Fibroblast of skin of back (primary cell): ENCODE measurements around the gene STRN. TPM values are rescaled to one million over a fixed set of nuclear protein-coding genes. Genes with fewer than 3 reads are reported as not detected.
A peak's percentile ranks its signal among the peaks of the same experiment; 100 is the strongest.
"Not testable (repeated sequence)": the region's sequence is repeated elsewhere in the genome, so short reads cannot be mapped to it uniquely, and the experiment has no call there.

Experiments
- DNase-seq: peaks from one replicate; pipeline ENCODE4 v3.0.0-alpha.2; 2013
- polyA plus RNA-seq, 2 experiments: library from polyadenylated mRNA; unstranded; fragments of 120-200 nt; gene quantifications; one replicate each; pipeline ENCODE4 v1.2.1, GENCODE V29; 2013; ENCODE audit not compliant: insufficient read length in 2 of 2

The STRN gene
- 13.0 TPM for polyA plus RNA-seq (2013, experiment 1 of 2; ENCODE audit: insufficient read length)
- 12.9 TPM for polyA plus RNA-seq (2013, experiment 2 of 2; ENCODE audit: insufficient read length)

DNA sequence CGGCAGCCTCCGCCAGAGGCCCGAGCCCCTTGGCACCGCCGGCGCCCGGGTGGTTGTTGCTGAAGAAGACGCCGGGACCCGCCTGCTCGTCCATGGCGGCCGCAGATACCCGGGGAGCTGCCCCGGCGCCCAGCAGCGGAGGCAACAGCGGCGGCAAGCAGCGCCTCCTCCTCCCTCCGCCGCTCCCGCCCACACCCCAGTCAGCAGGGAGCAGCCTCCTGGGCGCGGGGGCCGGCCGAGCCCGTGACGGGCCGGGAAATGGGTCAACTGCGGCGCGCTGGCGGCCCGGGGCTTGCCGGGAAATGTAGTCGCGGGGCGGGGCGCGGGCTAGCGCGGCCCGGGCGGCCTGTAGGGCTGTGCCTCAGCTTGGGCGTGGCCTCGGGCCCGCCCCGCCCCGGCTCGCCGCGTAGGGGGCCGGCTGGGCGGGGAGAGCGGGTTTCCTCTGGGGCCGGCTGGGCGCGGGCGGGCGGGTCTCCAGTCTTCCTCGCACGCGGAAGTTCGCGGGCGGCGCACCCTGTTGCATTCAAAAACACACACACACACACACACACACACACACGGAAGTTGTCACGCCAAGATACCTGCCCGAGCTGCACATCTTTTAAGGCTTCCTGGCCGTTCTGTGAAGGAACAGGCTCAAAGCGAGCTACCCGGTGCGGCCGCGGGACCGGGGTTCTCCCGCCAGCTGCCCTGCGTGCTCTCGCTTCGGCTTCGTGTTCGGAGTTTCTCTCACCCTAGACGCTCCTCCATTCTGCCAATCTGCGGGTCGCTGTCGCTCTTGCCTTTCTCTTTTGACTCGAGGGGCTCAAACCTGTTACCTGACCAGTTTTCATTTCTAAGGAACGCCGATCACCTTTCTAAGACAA, at the start of gene STRN:
Gene STRN, minus strand, starts transcription at position 167 of the 866 bp plus-strand sequence. Its CDS starts 73 bp downstream, at position 94.
- DNase-seq = peak; percentile 96

GRCh38 chr2:37013315-37013641, 46.9 kb upstream of the STRN start:
- DNase-seq = no peak

GRCh38 chr2:37011130-37011529, 44.8 kb upstream of the STRN start:
- DNase-seq = no peak

- peak; percentile 11 for DNase-seq
These were observed 39.0 kb upstream of the STRN start for GRCh38 chr2:37005118-37005868.

GRCh38 chr2:37000988-37001556, 34.7 kb upstream of the STRN start:
- no peak for DNase-seq

DNA sequence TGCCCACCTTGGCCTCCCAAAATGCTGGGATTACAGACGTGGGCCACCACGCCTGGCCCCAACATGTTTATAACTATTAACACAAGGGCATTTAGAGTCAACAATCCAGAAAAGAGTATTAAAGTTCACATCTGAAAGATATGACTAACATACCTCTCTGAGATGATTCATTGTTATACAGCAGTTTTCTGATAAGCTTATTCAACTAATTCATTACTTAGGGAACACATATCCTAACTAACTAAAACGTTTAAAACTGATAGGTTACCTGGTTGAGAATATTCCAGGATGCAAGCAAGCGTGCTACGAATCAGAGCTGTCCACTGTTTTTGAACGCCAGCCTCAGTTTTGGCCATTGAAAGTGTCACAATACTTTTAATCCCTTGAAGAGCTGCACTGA, 34.0 kb upstream of the STRN start:
- DNase-seq = no peak

GRCh38 chr2:36999416-36999815, 33.1 kb upstream of the STRN start:
- not testable (repeated sequence) for DNase-seq

GRCh38 chr2:36993841-36994620, 27.7 kb upstream of the STRN start:
- DNase-seq = no peak

DNA sequence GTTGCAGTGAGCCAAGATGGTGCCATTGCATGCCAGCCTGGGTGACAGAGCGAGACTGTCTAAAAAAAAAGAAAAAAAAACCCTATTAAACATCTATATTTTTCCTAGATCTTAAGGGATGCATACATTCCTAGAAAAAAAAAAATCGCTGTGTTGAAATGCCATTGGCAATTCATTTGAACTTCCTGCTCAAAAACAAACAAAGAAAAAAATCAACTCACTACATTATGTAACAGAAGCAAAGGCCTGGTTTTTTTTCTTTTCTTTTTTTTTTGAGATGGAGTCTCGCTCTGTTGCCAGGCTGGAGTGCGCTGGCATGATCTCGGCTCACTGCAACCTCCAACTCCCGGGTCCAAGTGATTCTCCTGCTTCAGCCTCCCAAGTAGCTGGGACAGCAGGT, 21.7 kb upstream of the STRN start:
- DNase-seq = no peak

DNA sequence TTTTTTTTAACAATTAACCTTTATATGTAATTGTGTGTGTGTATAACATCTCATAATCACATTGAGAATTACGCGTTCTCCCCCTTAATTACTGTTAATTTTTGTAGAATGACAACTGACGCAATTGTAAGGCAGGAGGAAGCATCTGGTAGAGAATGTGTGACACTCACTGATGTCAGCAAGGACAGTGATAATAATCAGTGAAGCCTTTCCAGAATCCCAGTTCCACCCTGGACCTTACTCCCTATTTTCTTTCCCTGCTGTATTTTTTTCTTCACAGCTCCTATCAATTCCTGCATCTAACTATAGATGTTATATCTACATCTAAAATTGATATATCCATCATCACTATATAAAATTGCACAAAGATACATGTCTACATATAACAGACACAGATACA, 16.1 kb upstream of the STRN start:
- DNase-seq = no peak

GRCh38 chr2:36981911-36982310, 15.6 kb upstream of the STRN start:
- DNase-seq = no peak

DNA sequence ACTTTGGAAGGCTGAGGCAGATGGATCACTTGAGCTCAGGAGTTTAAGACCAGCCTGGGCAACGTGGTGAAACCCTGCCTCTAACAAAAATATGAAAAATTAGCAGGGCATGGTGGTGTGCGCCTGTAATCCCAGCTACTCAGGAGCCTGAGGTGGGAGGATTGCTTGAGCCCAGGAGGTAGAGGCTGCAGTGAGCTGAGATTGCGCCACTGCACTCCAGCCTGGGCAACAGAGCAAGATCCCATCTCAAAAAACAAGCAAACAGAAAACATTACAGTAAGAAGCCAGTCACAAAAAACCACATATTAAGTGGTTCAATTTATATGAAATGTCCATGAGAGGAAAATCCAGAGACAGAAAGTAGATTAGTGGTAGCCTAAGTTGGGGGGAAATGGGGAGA, 12.7 kb upstream of the STRN start:
- not testable (repeated sequence) for DNase-seq

- no peak for DNase-seq
These were observed 9.7 kb upstream of the STRN start for GRCh38 chr2:36976065-36976464.

GRCh38 chr2:36975306-36975705, 9.0 kb upstream of the STRN start:
- DNase-seq = no peak

DNA sequence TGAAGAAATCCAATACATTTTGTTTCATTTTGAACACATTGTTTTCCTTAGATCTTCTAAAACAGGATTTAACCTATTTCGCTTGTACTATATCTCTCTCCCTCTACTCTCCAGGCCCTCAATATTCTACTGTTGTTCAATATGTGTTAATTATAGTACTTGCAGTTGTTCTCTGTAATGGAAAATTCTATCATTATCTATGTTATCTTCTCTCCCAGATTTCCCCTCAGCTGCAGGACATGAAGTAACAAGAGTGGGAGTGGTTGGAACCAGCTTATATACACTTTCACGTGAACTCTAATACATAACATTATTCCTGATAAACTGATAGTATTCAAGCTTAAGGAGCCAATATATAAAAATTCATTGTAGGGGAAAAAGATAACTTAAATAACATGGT, 7.0 kb upstream of the STRN start:
- no peak for DNase-seq

GRCh38 chr2:36971990-36972389, 5.7 kb upstream of the STRN start:
- no peak for DNase-seq

GRCh38 chr2:36967236-36967876, 1.0 kb upstream of the STRN start:
- no peak for DNase-seq

- DNase-seq = peak; percentile 16
These were observed 476 bp downstream of the STRN start for GRCh38 chr2:36965751-36966369.

GRCh38 chr2:36965206-36965605, 1.1 kb downstream of the STRN start:
- DNase-seq = no peak

DNA sequence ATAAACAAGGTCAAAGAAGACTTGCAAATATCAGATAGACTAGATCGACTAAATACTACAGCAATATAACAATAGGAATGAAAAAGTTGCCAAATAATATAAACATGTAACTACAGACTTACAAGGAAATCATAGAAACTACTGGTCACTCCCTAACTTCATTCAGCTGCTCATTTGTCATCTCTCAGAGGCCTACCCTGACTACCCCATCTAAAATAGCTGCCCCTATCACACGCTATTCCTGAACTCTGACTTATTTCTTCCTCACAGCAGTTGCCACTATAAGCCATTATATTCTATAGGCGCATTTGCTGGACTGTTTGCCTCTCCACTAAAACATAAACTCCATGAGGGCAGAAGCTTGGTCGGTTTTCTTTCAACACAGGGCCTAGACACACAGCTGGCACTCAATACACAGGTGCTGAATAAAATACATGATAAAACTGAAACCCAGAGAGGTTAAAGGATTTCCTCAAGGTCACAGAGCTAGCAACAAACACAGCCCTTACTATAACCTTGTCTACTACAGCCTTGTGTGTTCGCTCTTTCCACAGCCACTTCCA, 1.8 kb downstream of the STRN start:
- DNase-seq = no peak

DNA sequence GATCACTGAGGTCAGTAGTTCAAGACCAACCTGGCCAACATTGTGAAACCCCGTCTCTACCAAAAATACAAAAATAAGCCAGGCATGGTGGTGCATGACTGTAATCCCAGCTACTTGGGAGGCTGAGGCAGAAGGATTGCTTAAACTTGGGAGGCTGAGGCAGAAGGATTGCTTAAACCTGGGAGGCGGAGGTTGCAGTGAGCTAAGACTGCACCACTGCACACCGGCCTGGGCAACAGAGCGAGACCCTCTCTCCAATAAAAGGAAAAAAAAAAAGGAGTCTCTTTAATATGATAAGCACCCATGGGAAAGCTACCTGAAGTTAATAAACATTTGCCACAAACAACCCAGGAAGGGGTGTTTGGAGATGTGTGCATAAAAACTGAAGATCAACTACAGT, 2.6 kb downstream of the STRN start:
- DNase-seq = no peak
